H1 (cell line): ENCODE data around the gene FRMD4A. TPM values are rescaled to one million over a fixed set of nuclear protein-coding genes. Genes with fewer than 3 reads are reported as not detected.

Source experiments
- KDM5A ChIP-seq: fragments of 200-600 bp; IDR thresholded peaks from 2 replicates; pipeline ENCODE4 v1.7.1; 2012; ENCODE audit warnings: mild to moderate bottlenecking, low read length, inconsistent platforms, mixed read lengths
- POLR2AphosphoS5 ChIP-seq: IDR thresholded peaks from 2 replicates; pipeline ENCODE4 v1.6.1; 2011; ENCODE audit warnings: low read depth, low read length
- POU5F1 ChIP-seq: IDR thresholded peaks from 2 replicates; pipeline ENCODE4 v1.6.1; 2011; ENCODE audit warnings: low read depth, mild to moderate bottlenecking, low read length, moderate library complexity
- RFX5 ChIP-seq: IDR thresholded peaks from 2 replicates; pipeline ENCODE4 v1.6.1; 2011; ENCODE audit warnings: low read depth, low read length, improper control_type of control experiment, borderline replicate concordance
- TAF7 ChIP-seq: optimal IDR thresholded peaks from 2 replicates; pipeline ENCODE3; 2011; ENCODE audit warnings: low read depth, mild to moderate bottlenecking, inconsistent platforms, low read length, moderate library complexity, borderline replicate concordance
- ZNF274 ChIP-seq: IDR thresholded peaks from 2 replicates; pipeline ENCODE4 v1.7.0; 2012; ENCODE audit warnings: low read length, borderline replicate concordance; ENCODE audit errors: extremely low read depth
- polyA plus RNA-seq, 7 experiments: library from polyadenylated mRNA; depleted of rRNA in 3 of 7; stranded (reverse) in 5 of 7; unstranded in 2 of 7; fragments of >200 nt in 5 of 7; fragments of 200-250 nt in 2 of 7; gene quantifications; 1 replicate in 5 of 7; 2 replicates in 1 of 7; 4 replicates in 1 of 7; pipeline versions ENCODE4 v1.2.1 to v1.2.3, GENCODE V29; 2011 to 2013; ENCODE audit warnings: missing spikeins in 2 of 7, mixed read lengths in 2 of 7
- total RNA-seq: library from RNA; stranded (reverse); fragmentation: NEBNext Ultra II Directional; extraction: Animal tissue kit (Norgen Biotek cat#: 25700); gene quantifications from 2 replicates; pipeline ENCODE4 v1.2.1, GENCODE V29; 2021
- TF ChIP-seq, protein P1 (sequence below): IDR thresholded peaks from 2 replicates; pipeline ENCODE4 v1.6.1; 2012; ENCODE audit warnings: low read length, inconsistent platforms
- TF ChIP-seq, protein P2 (sequence below), 3 experiments: IDR thresholded peaks; 1 replicate in 2 of 3; 2 replicates in 1 of 3; pipeline versions ENCODE4 v1.5.1 to v1.6.1; 2011; ENCODE audit warnings: low read length in 3 of 3, mild to moderate bottlenecking in 3 of 3, inconsistent platforms in 2 of 3, low read depth in 1 of 3, moderate library complexity in 1 of 3; ENCODE audit not compliant: insufficient read depth in 1 of 3; ENCODE audit errors: control extremely low read depth in 1 of 3

Gene FRMD4A
- total and polyA plus RNA-seq, 2 of the 8 experiments (the other 6 are each of a cell fraction or from before 2014, with no cell fraction given) = 38.6 to 39.6 TPM

DNA sequence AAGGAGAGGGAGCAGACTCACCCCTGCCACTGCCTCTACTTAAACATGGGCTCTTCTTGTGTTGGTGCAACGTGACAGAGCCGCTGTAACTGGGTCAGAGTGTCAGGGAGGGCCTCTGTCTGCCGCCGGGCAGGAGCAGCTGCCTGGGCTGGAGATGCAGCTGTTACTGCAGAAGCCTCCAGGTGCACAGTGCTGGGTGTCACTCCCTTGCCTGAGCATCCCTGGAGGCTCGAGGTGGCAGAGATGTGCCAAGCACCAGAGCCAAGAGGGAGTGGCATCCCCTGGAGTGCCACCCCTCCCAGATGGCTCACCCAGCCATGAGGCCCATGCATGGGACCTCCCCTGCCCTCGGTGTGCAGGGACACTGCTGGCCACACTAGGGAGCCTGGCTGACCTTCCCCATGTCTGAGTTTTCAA lies 598.3 kb downstream of the FRMD4A start (continued):
- TF ChIP-seq RFX5 = no peak
- no peak for TF ChIP-seq TAF7
- no peak for TF ChIP-seq KDM5A
- TF ChIP-seq POLR2AphosphoS5 = no peak
- TF ChIP-seq, protein P1, sequence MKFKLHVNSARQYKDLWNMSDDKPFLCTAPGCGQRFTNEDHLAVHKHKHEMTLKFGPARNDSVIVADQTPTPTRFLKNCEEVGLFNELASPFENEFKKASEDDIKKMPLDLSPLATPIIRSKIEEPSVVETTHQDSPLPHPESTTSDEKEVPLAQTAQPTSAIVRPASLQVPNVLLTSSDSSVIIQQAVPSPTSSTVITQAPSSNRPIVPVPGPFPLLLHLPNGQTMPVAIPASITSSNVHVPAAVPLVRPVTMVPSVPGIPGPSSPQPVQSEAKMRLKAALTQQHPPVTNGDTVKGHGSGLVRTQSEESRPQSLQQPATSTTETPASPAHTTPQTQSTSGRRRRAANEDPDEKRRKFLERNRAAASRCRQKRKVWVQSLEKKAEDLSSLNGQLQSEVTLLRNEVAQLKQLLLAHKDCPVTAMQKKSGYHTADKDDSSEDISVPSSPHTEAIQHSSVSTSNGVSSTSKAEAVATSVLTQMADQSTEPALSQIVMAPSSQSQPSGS = no peak
- TF ChIP-seq ZNF274 = no peak
- TF ChIP-seq, protein P2, sequence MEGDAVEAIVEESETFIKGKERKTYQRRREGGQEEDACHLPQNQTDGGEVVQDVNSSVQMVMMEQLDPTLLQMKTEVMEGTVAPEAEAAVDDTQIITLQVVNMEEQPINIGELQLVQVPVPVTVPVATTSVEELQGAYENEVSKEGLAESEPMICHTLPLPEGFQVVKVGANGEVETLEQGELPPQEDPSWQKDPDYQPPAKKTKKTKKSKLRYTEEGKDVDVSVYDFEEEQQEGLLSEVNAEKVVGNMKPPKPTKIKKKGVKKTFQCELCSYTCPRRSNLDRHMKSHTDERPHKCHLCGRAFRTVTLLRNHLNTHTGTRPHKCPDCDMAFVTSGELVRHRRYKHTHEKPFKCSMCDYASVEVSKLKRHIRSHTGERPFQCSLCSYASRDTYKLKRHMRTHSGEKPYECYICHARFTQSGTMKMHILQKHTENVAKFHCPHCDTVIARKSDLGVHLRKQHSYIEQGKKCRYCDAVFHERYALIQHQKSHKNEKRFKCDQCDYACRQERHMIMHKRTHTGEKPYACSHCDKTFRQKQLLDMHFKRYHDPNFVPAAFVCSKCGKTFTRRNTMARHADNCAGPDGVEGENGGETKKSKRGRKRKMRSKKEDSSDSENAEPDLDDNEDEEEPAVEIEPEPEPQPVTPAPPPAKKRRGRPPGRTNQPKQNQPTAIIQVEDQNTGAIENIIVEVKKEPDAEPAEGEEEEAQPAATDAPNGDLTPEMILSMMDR (IDR thresholded peaks at IDR 0.05; ENCODE audit: control extremely low read depth in 1 of 3, insufficient read depth in 1 of 3, low read depth in 1 of 3, low read length in 3 of 3) = no peak
- TF ChIP-seq POU5F1 = no peak
